SJSA1 (cell line): ENCODE measurements around the gene SLC28A1. TPM values are rescaled to one million over a fixed set of nuclear protein-coding genes. Genes with fewer than 3 reads are reported as not detected.

Experiments used
- DNase-seq, 2 experiments: peaks; one replicate each; pipeline ENCODE4 v3.0.0-alpha.2; 2015 to 2020; ENCODE audit warnings: low spot score in 2 of 2, low read depth in 1 of 2
- H3K27ac ChIP-seq: fragments of 250-450 bp; sonication (Bioruptor Pico); 2 replicates; pipeline ENCODE4 v1.5.1; 2020; ENCODE audit warnings: mild to moderate bottlenecking, moderate library complexity
- H3K27me3 ChIP-seq: fragments of 250-450 bp; sonication (Bioruptor Pico); replicated peaks from 2 replicates; pipeline ENCODE4 v1.5.1; 2020; ENCODE audit warnings: mild to moderate bottlenecking, moderate library complexity
- H3K36me3 ChIP-seq: fragments of 250-450 bp; sonication (Bioruptor Pico); 2 replicates; pipeline ENCODE4 v1.5.1; 2020; ENCODE audit warnings: mild to moderate bottlenecking
- H3K4me1 ChIP-seq: fragments of 250-450 bp; sonication (Bioruptor Pico); replicated peaks from 2 replicates; pipeline ENCODE4 v1.6.1; 2021; ENCODE audit warnings: mild to moderate bottlenecking
- H3K4me3 ChIP-seq: fragments of 250-450 bp; sonication (Bioruptor Pico); 2 replicates; pipeline ENCODE4 v1.5.1; 2020; ENCODE audit warnings: mild to moderate bottlenecking
- H3K9me3 ChIP-seq: fragments of 250-450 bp; sonication (Bioruptor Pico); replicated peaks from 2 replicates; pipeline ENCODE4 v1.5.1; 2020; ENCODE audit warnings: mild to moderate bottlenecking
- total RNA-seq: library from RNA; depleted of rRNA; stranded (reverse); fragments of >200 nt; shearing (Covaris generic); gene quantifications from 2 replicates; pipeline ENCODE4 v1.2.3, GENCODE V29; 2014

SLC28A1 gene
- total RNA-seq, 1 experiment from 2014 or later, result not detected

DNA sequence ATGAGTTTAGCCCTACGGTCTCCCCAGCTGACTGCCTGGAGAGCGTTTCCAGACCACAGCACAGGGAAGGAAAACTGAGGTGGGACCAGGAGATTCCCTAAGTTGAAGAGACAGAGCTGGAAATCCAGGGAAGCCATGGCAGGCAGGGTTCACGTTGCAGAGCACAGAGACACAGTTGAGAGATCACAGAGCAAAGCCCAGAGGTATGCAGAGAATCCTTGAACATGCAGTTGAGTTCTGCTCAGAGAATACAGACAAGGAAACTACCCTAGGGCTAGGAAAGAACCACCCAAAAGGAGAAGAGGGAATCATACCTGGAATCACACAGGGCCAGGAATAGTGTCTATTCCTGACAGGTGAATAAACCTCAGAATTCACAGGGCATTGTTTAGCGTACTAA, 14.3 kb downstream of the SLC28A1 start:
- no peak overlapping the region for H3K4me3 ChIP-seq
- H3K9me3 ChIP-seq, result no peaks in the 10 kb centered on the region
- no peaks in the 10 kb centered on the region for H3K27me3 ChIP-seq
- no peaks in the 10 kb centered on the region for H3K36me3 ChIP-seq
- H3K27ac ChIP-seq, result no peak overlapping the region
- DNase-seq, result no peak
- H3K4me1 ChIP-seq, result no peaks in the 10 kb centered on the region

DNA sequence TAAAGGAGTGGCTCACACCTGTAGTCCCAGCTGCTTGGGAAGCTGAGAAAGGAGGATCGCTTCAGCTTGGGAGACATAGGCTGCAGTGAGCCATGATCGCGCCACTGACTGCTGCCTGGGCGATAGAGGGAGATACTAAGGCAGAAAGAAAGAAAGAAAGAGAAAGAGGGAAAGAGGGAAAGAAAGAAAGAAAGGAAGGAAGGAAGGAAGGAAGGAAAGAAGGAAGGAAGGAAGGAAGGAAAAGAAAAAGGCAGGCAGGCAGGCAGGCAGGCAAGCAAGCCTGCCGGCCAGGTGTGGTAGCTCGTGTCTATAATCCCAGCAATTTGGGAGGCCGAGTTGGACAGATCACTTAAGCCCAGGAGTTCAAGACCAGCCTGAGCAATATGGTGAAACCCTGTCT, 15.3 kb downstream of the SLC28A1 start:
- no peak for DNase-seq
- no peak overlapping the region for H3K27ac ChIP-seq
- no peaks in the 10 kb centered on the region for H3K27me3 ChIP-seq
- H3K9me3 ChIP-seq, result no peaks in the 10 kb centered on the region
- H3K36me3 ChIP-seq, result no peaks in the 10 kb centered on the region
- no peaks in the 10 kb centered on the region for H3K4me1 ChIP-seq
- no peak overlapping the region for H3K4me3 ChIP-seq

DNA sequence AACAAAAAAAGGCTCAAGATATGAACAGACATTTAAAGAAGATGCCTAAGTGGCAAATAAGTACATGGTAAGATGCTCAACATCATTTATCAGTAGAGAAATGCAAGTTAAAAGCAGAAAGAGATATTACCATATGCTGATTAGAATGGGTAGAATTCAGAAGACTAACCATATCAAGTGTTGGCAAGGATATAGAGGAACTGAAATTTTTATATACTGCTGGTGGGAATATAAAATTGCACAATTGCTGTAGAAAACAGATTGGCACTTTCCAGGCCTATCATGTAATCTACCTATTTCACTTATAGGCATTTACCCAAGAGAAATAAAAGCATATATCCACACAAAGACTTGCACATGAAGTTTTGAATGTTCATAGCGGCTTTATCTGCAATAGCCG, 17.1 kb downstream of the SLC28A1 start:
- H3K4me1 ChIP-seq, result no peaks in the 10 kb centered on the region
- no peaks in the 10 kb centered on the region for H3K9me3 ChIP-seq
- no peak overlapping the region for H3K27ac ChIP-seq
- DNase-seq, result no peak
- no peaks in the 10 kb centered on the region for H3K36me3 ChIP-seq
- no peaks in the 10 kb centered on the region for H3K27me3 ChIP-seq
- no peak overlapping the region for H3K4me3 ChIP-seq

DNA sequence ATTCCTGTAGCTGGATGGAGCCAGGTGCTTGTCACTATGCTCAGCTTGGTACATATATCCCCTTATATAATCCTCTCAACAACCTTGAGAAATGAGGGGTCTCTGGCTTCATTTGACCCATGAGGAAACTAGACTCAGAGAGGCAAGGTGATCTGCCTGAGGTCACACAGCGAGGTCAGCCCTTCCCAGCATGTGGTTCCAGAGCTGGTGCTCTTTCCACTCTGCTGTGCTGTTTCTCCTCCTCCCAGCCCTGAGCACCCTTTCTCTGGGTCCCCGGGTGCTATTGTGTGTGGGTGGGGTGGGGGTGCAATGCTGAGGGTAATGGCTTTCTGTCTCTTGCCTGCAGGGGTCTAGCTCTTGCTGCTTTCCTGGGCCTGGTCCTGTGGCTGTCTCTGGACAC, 19.3 kb downstream of the SLC28A1 start:
- Histone ChIP-seq H3K27me3 (no peaks in the 10 kb centered on the region), H3K9me3 (no peaks in the 10 kb centered on the region), H3K27ac (no peak overlapping the region), H3K4me3 (no peak overlapping the region), H3K36me3 (no peaks in the 10 kb centered on the region), H3K4me1 (no peaks in the 10 kb centered on the region)
- no peak for DNase-seq

DNA sequence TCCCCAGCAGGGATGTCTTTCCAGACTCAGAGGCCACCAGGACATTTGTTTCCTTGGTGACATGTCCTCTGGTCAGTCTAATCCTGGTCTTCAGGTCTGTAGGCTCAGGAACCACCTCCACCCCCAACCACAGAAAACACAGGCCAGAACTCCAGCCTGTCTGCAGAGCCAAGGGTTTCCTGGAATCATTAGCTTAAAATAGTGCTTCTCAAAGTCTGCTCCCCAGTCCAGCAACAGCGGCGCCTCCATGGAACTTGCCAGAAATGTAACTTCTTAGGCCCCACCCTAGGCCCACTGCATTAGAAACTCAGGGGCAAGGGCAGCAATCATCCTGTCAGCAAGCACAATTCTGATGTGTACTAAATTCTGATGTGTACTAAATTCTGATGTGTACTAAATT, 20.0 kb downstream of the SLC28A1 start:
- Histone ChIP-seq H3K4me3 (no peak overlapping the region), H3K27ac (no peak overlapping the region), H3K4me1 (no peaks in the 10 kb centered on the region), H3K9me3 (no peaks in the 10 kb centered on the region), H3K27me3 (no peaks in the 10 kb centered on the region), H3K36me3 (no peaks in the 10 kb centered on the region)
- DNase-seq, result no peak

DNA sequence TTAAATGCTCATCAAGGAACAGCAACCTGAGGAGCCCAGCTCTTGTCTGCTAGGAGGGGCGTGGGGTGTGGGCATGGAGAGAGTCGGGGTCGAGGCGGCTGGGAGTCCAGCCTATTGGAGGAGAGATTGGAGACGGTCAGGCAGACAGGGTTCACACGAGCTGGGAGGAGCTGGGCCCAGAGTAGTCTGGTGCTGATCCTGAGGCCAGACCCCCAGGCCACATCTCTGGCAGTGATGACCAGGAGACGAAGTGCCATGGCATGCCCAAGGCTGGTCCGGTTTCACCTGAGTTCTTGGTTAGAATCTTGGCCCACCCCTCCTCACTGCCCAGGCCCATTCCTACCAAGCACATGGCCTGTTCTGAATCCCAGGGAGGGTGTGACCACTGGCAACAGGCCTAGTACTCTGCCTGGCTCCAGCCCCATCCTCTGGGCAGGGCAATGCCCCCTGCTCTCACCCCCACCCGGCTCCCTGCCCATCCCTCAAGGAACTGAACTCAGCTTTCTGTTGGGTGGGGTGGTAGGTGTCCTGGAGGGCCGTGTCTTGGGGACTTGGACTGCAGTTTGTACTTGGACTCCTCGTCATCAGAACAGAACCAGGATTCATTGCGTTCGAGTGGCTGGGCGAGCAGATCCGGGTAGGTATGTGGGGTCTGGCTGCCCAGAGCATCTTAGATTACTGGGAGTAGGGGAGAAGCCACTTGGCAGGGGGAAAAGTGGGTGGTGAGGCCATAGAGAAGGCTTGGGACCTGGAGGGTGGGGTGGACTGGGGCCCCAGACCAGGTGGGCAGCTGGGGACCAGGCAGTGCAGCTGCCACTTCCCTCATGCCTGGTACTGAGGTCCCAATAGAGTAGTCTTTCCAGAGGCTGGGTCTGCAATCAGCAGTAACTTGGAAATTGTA, 20.8 kb downstream of the SLC28A1 start:
- Histone ChIP-seq H3K27me3 (no peaks in the 10 kb centered on the region), H3K4me1 (no peaks in the 10 kb centered on the region), H3K36me3 (no peaks in the 10 kb centered on the region), H3K4me3 (no peak overlapping the region), H3K27ac (no peak overlapping the region), H3K9me3 (no peaks in the 10 kb centered on the region)
- no peak for DNase-seq

DNA sequence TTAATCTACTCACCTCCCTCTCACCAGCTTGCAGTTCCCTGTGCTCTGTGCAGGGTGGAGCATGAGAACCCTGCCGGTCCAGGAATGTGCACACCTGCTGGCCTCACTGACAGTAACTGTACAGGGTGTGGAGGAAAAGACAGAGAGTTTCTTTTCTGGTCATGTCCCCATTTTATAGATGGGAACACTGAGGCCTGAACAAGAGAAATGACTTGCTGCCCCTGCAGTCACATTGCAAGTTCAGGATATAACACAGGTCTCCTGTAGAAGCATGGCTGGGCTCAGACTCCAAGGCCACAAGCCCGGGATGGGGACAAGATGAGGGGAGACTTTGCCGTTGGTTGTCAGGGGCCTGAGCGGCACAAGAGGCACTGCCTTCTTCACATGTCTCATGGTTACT, 23.3 kb downstream of the SLC28A1 start:
- Histone ChIP-seq H3K9me3 (no peaks in the 10 kb centered on the region), H3K36me3 (no peaks in the 10 kb centered on the region), H3K4me3 (no peak overlapping the region), H3K27me3 (no peaks in the 10 kb centered on the region), H3K27ac (no peak overlapping the region), H3K4me1 (peaks cover 11% of the 10 kb centered on the region)
- DNase-seq, result no peak

DNA sequence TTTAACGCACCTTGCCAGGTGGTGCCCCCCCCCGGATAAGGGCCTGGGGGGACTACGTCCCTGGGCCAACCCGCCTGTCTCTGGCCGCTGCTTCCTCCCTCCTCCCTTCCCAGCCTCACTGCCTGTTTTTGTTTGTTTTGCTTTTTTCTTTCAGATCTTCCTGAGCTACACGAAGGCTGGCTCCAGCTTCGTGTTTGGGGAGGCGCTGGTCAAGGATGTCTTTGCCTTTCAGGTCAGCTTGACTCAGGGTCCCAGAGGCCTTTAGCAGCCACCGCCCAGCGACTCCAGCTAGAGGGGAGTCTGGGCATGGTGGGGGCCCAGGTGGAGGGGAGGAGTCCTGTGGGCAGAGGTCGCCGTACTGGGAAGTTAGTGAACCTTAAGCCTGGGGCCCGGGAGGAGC, 24.1 kb downstream of the SLC28A1 start:
- H3K9me3 ChIP-seq, result no peaks in the 10 kb centered on the region
- H3K4me1 ChIP-seq, result peaks cover 14% of the 10 kb centered on the region
- no peaks in the 10 kb centered on the region for H3K36me3 ChIP-seq
- H3K4me3 ChIP-seq, result no peak overlapping the region
- no peaks in the 10 kb centered on the region for H3K27me3 ChIP-seq
- H3K27ac ChIP-seq, result no peak overlapping the region
- DNase-seq, result no peak

DNA sequence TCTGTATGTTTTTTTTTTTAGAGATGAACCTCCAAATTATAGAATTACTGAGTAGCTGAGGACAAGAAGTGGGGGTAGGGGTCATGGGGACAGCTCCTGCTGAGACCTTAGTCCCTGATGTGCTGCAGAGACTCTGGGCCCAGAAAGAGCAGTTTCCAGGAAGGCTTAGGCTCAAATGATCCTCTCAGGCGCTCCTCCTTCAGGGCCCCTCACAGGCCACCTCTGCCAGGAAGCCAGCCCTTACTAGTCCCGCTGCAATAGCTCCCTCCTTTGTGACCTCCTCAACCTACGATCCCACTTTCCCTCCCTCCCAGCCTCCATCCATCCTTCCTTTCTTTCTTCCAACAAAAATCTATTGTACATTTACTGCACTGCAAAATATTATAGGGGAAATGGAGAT, 24.6 kb downstream of the SLC28A1 start:
- Histone ChIP-seq H3K4me3 (no peak overlapping the region), H3K9me3 (no peaks in the 10 kb centered on the region), H3K4me1 (peaks cover 14% of the 10 kb centered on the region), H3K27ac (no peak overlapping the region), H3K36me3 (no peaks in the 10 kb centered on the region), H3K27me3 (no peaks in the 10 kb centered on the region)
- no peak for DNase-seq

DNA sequence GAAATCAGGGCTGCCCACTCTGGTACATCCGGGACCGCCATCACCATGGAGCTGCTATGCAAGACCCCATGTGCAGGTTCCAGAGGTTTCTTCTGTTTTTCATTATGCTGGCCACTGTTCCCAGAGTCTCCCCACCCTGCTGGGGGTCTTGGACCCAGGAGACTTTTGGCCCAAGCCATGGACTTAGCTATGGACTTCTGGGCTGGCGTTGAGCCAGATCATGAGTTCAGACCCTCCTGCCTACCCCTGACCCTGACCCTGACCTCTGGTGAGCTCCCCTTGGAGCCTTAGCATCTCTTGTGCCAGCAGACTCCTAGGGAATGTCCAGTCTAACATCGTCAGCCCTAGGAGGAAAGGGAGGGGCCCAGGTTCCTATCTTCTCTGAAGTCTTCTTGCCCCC, 25.3 kb downstream of the SLC28A1 start:
- Histone ChIP-seq H3K9me3 (no peaks in the 10 kb centered on the region), H3K27me3 (no peaks in the 10 kb centered on the region), H3K4me3 (no peak overlapping the region), H3K27ac (no peak overlapping the region), H3K36me3 (no peaks in the 10 kb centered on the region), H3K4me1 (peaks cover 14% of the 10 kb centered on the region)
- no peak for DNase-seq

DNA sequence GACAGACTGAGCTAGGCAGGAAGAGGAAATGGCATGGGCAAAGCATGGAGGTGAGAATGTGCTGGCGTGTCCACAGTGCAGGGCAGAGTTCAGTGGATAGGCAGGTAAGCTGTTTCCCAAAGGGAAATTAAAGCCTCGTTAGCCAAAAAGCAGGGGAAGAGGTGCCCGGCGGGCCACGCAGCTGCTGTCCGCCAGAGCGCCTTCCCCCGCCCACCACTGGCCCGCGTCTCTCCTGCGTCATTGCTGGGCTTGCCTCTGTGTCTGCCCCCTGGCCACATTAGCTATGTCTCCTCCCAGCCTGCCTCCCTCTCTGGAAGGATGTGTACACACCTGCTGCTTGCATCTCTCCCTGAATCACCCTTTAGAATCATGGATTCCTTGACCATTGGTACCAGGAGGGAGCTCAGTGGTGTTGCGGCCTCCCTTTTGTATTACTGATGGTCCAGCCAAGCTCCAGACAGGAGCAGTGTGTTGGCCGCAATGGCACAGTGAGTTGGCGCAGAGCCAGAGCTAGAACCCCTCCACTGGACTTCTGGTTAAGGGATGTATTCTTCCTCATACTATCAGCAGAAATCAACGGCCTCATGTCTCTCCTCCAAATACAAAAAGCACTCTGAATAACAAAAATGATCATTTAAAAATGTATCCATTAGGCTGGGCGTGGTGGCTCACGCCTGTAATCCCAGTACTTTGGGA, 26.6 kb downstream of the SLC28A1 start:
- H3K36me3 ChIP-seq, result no peaks in the 10 kb centered on the region
- peaks cover 14% of the 10 kb centered on the region for H3K4me1 ChIP-seq
- H3K27me3 ChIP-seq, result no peaks in the 10 kb centered on the region
- H3K27ac ChIP-seq, result no peak overlapping the region
- no peak overlapping the region for H3K4me3 ChIP-seq
- DNase-seq, result no peak
- no peaks in the 10 kb centered on the region for H3K9me3 ChIP-seq

DNA sequence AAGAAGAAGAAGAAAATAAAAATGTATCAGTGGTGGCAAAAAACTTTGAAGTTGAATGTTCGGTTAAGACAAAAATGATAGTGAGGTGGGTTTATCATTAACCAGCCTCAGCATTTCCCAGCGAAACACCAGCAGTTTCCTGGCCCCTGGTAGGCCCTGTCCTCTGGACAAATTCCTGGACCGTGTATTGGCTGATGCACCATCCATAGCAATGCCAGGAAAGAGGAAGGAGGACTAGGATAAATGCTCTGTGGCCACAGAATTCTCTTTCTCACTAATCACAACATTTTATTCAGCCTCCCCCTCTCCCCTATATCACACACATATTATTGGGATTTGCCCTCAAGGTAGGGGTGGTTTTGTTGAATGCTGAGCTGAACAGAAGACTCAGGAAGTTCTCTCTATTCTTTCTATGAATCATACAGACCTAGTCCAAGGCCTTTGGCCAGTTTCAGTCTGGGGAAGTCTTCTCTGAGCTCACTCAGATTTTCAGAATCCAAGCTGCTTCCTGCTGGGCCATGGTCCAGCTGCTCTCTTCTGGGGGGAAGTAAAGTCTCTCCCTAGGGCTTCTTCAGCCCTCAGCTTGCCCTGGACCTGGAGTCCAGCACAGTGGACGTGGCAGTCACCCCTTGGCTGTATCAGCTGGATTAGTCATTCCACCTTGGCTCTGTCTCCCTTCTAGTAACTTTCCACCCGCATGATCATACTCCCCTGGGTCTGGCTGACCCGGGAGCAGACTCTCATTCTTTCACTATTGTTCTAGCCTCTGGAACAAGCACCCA, 27.6 kb downstream of the SLC28A1 start:
- H3K4me3 ChIP-seq, result no peak overlapping the region

DNA sequence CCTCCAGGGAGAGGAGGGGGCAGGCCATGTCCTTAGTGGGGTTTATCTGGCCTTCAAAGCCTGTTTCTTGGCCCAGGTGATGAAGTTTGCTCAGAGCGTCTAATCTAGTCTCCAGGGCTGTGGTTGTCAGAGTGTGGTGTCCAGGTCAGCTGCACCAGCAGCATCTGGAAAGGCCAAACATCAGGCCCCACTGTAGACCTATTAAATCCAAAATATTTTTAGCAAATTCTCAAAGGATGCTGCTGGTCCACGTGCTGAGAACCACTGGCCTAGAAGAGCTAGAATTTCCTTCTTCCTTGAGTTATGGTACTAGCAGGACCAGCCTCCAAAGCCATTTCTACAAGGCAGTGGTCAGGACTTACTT, 28.9 kb downstream of the SLC28A1 start:
- peaks cover 14% of the 10 kb centered on the region for H3K4me1 ChIP-seq
- H3K27me3 ChIP-seq, result no peaks in the 10 kb centered on the region
- no peak overlapping the region for H3K4me3 ChIP-seq
- H3K36me3 ChIP-seq, result no peaks in the 10 kb centered on the region
- no peak for DNase-seq
- no peak overlapping the region for H3K27ac ChIP-seq
- no peaks in the 10 kb centered on the region for H3K9me3 ChIP-seq

More for the DNA sequence above, 27.6 kb downstream of the SLC28A1 start:
- Histone ChIP-seq H3K27me3 (no peaks in the 10 kb centered on the region), H3K4me1 (peaks cover 14% of the 10 kb centered on the region), H3K9me3 (no peaks in the 10 kb centered on the region), H3K36me3 (no peaks in the 10 kb centered on the region), H3K27ac (peak overlapping the region; percentile 76)
- peak; percentile 71 to 78 for DNase-seq

DNA sequence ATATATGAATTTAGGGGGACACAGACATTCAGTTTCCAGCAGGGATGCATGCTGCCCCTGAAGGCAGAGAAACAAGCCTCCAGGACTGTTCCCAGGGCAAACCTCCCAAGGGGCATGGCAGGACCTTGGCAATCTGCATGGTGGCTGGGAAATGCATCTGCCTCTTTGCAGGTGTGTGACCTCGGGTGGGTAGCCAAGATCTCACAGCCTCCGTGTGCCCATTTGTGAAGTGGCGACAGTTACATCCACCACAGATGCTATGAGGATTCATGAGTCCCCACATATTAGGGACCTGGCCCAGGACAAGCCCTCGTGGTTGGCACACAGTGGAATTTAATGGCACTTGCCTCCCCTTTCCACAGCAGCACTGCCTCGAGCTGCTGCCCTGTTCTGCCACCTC, 29.9 kb downstream of the SLC28A1 start:
- H3K36me3 ChIP-seq, result no peaks in the 10 kb centered on the region
- H3K27ac ChIP-seq, result no peak overlapping the region
- peaks cover 14% of the 10 kb centered on the region for H3K4me1 ChIP-seq
- no peaks in the 10 kb centered on the region for H3K9me3 ChIP-seq
- no peak for DNase-seq
- no peak overlapping the region for H3K4me3 ChIP-seq
- no peaks in the 10 kb centered on the region for H3K27me3 ChIP-seq
